SK-N-SH treated with all-trans-retinoic acid at 6 μM for 48 hours (cell line): ENCODE results near the gene CACNA1C.

ENCODE experiments used
- PPARA ChIP-seq: fragments of 250-450 bp; sonication (Bioruptor Pico); IDR thresholded peaks from 2 replicates; pipeline ENCODE4 v1.5.0; 2020; ENCODE audit warnings: mild to moderate bottlenecking, borderline replicate concordance
- RARB ChIP-seq: fragments of 250-450 bp; sonication (Bioruptor Pico); IDR thresholded peaks from 2 replicates; pipeline ENCODE4 v1.8.0; 2021; ENCODE audit warnings: mild to moderate bottlenecking, moderate library complexity
- SNAI2 ChIP-seq: fragments of 250-450 bp; sonication (Bioruptor Pico); IDR thresholded peaks from 2 replicates; pipeline ENCODE4 v1.5.0; 2020; ENCODE audit warnings: mild to moderate bottlenecking, moderate library complexity
- ZC3H10 ChIP-seq: fragments of 250-450 bp; sonication (Bioruptor Pico); IDR thresholded peaks from 2 replicates; pipeline ENCODE4 v1.5.1; 2021; ENCODE audit warnings: mild to moderate bottlenecking, moderate library complexity
- ZFP30 ChIP-seq: fragments of 450-650 bp; formaldehyde crosslinking; IDR thresholded peaks from 2 replicates; pipeline ENCODE4 v1.5.0; 2022; ENCODE audit warnings: mild to moderate bottlenecking, moderate library complexity
- ZNF70 ChIP-seq: fragments of 450-650 bp; formaldehyde crosslinking; IDR thresholded peaks from 2 replicates; pipeline ENCODE4 v1.5.0; 2020; ENCODE audit warnings: mild to moderate bottlenecking, moderate library complexity
- TF ChIP-seq, protein P1 (sequence below): fragments of 250-450 bp; sonication (Bioruptor Pico); IDR thresholded peaks from 2 replicates; pipeline ENCODE4 v1.8.0; 2020; ENCODE audit warnings: mild to moderate bottlenecking, moderate library complexity, borderline replicate concordance
- TF ChIP-seq, protein P2 (sequence below): fragments of 250-450 bp; sonication (Bioruptor Pico); IDR thresholded peaks from 2 replicates; pipeline ENCODE4 v1.5.0; 2020; ENCODE audit warnings: mild to moderate bottlenecking, moderate library complexity

DNA sequence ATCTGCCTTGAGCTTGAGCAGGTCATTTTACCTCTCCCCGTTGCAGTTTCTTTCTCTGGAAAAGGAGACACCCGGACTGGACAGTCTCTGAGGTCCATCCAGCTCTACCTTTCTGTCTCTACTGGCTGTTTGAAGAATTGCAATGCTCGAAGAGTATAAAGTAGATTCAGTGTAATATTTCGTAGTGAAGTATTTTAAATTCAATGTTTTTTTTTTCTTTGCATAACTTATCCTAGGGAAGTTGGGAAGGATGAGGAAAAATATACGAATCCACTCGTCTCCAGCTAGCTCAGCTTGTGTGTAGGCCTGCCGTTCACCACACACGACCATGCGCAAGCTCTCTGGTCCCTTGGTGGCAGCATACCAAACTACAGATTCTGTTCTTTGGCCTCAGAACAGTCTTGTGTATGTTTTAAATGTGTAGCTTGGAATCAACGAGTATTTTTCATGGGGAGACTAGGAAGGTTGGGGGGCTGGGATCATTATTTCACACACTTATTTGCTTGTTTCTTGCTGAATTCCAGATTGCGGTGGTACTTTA lies 307.9 kb downstream of the CACNA1C start:
- no peak for TF ChIP-seq SNAI2 (CRISPR knock-in tag)
- TF ChIP-seq, protein P1, sequence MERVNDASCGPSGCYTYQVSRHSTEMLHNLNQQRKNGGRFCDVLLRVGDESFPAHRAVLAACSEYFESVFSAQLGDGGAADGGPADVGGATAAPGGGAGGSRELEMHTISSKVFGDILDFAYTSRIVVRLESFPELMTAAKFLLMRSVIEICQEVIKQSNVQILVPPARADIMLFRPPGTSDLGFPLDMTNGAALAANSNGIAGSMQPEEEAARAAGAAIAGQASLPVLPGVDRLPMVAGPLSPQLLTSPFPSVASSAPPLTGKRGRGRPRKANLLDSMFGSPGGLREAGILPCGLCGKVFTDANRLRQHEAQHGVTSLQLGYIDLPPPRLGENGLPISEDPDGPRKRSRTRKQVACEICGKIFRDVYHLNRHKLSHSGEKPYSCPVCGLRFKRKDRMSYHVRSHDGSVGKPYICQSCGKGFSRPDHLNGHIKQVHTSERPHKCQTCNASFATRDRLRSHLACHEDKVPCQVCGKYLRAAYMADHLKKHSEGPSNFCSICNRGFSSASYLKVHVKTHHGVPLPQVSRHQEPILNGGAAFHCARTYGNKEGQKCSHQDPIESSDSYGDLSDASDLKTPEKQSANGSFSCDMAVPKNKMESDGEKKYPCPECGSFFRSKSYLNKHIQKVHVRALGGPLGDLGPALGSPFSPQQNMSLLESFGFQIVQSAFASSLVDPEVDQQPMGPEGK = no peak
- TF ChIP-seq ZNF70 (CRISPR knock-in tag) = no peak
- no peak for TF ChIP-seq PPARA
- no peak for TF ChIP-seq RARB
- TF ChIP-seq, protein P2, sequence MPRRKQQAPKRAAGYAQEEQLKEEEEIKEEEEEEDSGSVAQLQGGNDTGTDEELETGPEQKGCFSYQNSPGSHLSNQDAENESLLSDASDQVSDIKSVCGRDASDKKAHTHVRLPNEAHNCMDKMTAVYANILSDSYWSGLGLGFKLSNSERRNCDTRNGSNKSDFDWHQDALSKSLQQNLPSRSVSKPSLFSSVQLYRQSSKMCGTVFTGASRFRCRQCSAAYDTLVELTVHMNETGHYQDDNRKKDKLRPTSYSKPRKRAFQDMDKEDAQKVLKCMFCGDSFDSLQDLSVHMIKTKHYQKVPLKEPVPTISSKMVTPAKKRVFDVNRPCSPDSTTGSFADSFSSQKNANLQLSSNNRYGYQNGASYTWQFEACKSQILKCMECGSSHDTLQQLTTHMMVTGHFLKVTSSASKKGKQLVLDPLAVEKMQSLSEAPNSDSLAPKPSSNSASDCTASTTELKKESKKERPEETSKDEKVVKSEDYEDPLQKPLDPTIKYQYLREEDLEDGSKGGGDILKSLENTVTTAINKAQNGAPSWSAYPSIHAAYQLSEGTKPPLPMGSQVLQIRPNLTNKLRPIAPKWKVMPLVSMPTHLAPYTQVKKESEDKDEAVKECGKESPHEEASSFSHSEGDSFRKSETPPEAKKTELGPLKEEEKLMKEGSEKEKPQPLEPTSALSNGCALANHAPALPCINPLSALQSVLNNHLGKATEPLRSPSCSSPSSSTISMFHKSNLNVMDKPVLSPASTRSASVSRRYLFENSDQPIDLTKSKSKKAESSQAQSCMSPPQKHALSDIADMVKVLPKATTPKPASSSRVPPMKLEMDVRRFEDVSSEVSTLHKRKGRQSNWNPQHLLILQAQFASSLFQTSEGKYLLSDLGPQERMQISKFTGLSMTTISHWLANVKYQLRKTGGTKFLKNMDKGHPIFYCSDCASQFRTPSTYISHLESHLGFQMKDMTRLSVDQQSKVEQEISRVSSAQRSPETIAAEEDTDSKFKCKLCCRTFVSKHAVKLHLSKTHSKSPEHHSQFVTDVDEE (CRISPR knock-in tag) = no peak
- TF ChIP-seq ZFP30 (CRISPR knock-in tag) = no peak
- no peak for TF ChIP-seq ZC3H10 (CRISPR knock-in tag)
